ENCODE results near the gene DHTKD1.

- TF ChIP-seq CTCF (IDR thresholded peaks at IDR 0.05; ENCODE audit: low read length) (no peak), EZH2 (IDR thresholded peaks at IDR 0.05; ENCODE audit: borderline replicate concordance, low read length) (no peak)
Observed at GRCh38 chr10:12144538-12144937, 75.8 kb downstream of the DHTKD1 start.

Data from OCI-LY1 (cell line).